GM18858 (cell line): ENCODE measurements around the gene DNAJC8.

Experiments used
- ATAC-seq: cut with Tn5 transposase; IDR thresholded peaks from one replicate; pipeline ENCODE4 v1.9.1; 2021; ENCODE audit not compliant: unreplicated experiment

Gene DNAJC8, protein sequence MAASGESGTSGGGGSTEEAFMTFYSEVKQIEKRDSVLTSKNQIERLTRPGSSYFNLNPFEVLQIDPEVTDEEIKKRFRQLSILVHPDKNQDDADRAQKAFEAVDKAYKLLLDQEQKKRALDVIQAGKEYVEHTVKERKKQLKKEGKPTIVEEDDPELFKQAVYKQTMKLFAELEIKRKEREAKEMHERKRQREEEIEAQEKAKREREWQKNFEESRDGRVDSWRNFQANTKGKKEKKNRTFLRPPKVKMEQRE

DNA sequence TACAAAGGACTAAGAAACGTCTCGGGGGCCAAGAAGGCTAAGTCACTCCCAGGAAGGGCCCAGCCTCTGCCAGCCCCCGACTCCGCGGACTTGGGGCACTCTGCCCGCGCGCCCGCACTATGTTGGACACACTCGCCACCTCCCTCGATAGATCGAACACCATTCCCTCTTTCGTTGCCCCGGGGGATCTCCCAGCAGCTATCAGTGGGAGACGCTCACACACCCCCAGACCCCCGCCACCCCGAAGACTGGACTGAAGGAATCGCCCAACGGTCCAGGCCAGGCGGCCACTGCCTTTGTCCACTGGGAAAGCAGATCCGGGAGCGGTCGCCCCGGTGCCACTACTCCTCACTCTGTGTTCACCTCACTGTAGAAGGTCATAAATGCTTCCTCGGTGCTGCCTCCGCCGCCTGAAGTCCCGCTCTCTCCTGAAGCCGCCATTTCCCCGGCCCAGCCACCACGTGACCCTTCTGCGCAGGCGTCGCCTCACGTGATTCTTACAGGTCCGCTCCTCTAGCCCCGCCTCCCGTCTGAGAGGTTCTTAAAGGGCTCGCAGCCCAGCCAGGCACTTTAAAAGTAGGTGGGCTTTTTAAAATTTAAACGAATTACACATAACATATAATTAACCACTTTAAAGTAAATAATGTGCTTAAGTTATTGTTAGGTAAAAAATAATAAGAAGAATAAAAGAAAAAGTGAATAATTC is at the start of gene DNAJC8:
DNAJC8 (minus strand) TSS at position 472 of the 706 bp plus-strand sequence; CDS start at position 441, 31 bp downstream.
- no peak for ATAC-seq

DNA sequence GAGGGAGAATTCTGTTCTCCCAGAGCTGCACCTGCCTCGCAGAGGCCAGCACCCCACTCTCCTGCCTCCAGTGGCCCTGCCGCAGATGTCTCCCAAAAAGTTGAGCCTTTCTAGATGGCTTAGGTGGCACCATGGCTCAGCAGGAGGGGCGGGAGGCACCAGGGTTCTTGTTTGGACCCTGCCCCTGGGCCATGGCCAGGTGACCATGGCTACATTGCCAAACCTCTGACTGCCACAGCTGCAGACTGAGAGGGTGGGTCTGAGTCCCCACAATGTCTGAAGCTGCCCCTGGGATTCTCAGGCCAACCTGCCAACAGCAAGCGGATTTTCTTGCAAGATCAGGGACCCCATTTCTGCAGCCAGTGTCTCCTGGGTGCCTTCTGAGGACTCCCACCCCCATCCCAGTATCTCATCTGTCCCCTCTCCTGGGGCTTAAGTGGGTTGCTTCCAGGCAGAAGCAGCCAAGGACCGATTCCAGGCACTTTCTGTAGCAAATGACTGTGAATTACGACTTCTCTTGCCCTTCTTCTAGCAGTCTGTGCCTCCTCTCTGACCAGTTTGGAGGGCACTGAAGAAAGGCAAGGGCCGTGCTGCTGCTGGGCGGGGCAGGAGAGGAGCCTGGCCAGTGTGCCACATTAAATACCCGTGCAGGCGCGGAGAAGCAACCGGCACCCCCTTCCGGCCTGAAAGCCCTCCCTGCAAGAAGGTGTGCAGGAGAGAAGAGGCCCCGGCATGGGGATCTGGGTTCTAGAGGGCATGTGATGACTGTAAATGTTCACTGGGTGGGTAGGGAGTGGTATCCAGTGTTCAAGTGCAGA is 49.0 kb upstream of the DNAJC8 start:
- ATAC-seq, result no peak

DNA sequence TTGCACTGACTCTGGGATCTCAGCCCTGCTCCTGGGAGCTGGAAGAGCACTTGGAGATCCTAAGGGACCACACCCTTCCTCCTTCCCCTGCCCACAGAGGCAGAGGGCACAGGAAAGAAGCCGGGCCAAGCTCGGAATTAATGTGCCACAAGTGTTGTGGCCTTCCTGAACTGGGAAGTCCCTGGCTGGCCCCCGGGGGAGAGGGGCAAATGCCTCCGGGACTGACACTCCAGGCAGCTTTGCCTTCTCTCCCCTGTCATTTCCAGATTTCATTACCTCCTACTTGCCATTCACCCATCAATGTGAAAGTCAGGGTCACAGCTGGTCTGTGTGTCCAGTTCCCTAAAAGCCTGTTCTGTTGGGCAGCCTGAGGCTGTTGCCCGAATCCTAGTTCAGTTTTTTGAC is 48.1 kb upstream of the DNAJC8 start:
- no peak for ATAC-seq

DNA sequence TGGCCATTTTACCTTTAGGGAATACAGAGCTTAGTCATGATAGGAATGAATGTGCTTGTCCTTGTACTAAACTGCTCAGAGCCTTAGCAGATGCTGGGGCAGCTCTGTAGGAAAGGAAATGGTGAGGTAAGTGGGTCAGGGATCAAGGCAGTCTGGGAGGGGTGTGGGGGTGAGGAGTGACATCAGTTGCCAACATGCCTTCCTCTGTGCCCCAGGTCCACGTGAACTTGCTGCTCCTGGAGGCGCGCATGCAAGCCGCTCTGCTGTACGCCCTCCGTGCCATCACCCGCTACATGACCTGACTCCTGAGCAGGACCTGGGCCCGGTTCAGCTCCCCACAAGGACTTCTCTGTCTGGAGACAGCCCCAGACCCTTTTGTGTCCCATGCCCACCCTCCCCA is 47.7 kb upstream of the DNAJC8 start:
- no peak for ATAC-seq

DNA sequence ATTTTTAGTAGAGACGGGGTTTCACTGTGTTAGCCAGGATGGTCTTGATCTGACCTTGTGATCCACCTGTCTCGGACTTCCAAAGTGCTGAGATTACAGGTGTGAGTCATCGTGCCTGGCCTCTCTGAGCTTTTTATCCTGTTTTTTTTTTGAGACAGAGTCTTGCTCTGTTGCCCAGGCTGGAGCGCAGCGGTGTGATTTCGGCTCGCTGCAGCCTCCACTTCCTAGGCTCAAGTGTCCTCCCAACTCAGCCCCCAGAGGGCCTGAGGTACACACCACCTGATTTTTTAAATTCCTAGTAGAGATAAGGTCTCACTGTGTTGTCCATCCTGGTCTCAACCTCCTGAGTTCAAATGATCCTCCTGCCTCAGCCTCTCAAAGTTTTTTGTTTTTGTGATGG is 46.9 kb upstream of the DNAJC8 start:
- no peak for ATAC-seq

DNA sequence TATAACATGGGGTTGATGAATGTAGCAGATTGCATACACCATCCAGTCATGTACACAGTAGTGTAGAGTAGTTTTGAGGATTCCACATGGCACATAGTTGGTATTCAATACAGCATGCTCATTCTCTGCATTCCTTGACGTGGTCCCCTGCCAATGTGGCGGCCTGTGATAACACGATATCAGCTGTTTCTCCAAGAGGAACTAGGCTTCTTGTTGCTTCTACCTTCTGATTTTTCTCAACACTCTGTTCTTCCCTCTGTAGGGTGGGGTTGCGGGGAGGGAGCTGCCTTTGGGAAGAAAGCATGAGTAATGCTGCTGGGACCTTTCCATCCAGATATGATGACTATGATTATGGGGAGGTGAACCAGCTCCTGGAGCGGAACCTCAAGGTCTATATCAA is 45.9 kb upstream of the DNAJC8 start:
- ATAC-seq, result no peak

DNA sequence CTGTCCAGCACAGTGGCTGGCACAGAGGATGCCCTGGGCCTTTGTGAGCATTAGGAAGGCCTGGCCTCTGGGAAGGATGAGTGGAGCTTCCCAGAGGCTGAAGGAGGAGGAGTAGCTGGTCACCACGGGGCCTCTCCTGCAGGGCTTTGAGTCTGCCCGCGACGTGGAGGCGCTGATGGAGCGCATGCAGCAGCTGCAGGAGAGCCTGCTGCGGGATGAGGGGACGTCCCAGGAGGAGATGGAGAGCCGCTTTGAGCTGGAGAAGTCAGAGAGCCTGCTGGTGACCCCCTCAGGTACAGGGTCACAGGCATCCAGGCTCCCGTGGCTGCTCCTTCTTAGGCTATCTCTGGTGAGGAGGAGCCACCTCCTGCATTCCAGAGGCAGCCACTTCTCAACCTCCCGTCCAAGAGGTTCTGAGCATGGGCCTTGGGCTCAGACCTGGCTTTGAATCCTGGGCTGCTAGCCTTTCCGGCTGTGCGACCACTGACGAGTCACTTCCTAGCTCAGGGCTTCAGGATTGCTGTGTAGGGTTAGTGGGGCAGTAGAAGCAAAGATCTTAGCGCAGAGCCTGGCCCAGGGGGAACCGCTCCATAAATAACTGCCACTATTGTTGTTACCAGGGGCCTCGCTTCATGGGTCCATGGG is 40.5 kb upstream of the DNAJC8 start:
- no peak for ATAC-seq

DNA sequence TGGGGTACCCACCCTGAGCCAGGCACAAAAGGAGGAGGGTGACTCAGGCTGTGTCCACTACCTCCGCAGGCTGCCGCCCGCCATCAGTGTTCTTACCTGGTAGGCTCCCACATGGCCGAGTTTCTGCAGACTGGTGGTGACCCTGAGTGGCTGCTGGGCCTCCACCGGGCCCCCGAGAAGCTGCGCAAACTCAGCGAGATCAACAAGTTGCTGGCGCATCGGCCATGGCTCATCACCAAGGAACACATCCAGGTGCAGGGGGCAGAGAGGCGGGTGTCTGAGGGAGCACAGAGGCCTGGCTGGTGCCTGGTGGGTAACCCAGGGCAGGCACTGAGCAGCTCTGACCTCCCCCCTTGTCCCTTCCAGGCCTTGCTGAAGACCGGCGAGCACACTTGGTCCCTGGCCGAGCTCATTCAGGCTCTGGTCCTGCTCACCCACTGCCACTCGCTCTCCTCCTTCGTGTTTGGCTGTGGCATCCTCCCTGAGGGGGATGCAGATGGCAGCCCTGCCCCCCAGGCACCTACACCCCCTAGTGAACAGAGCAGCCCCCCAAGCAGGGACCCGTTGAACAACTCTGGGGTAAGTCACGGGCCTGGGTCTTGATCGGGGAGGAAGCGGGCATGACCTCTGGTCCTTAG is 39.5 kb upstream of the DNAJC8 start:
- no peak for ATAC-seq

DNA sequence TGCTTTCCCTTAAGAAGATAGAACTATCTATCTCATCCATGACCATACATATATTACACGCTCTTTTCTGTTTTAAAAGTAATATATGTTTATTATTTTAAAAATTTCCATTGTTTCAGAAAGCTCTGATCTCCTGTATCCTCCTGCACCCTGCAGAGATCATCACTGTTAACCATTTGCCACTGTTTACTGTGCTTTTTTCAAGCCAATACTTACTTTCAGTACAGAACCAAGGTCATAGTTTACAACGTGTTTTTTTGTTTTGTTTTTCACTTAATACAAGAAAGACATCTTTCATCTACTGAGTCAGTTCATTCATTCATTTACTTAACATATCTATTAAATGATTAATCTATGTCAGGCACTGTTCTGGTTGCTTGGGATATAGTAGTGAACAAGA is 36.7 kb upstream of the DNAJC8 start:
- no peak for ATAC-seq

DNA sequence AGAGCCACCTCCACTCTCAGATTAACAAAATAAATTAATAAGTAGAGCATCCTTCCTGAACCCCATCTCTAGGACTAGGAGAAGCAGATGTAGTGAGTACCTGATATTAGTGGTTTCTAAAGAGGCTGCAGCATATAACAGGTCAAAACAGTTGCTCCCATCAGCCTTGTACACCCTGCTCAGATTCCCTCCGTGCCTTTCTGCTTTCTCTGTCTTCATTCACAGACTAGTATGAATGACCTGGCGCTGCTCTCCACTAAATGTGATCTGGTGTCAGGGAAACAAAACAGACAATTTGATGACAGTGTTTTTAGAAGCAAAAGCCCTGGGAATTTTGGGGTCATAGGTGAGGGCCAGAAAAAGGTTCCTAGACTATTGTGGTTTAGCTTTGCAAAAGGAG is 34.8 kb upstream of the DNAJC8 start:
- ATAC-seq, result no peak

DNA sequence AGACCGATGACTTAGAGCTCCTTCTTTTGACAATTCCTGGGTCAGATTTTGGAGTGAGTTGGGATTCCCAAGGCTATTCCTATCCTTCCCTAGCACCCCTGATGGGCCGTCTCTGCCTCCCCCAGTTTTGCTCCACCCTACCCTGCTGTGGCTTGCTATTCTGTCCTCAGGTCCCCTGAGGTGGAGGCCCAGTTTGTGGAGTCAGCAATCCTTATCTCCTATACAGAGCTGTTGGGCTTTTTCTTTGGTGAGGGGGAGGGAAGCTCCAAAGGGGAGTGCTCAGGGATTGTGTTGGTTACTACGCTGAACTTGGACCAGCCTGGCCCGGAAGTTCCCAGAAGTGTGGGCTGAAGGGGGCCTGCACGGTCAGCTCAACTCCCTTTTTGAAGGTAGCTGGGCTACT is 34.1 kb upstream of the DNAJC8 start:
- ATAC-seq, result no peak

DNA sequence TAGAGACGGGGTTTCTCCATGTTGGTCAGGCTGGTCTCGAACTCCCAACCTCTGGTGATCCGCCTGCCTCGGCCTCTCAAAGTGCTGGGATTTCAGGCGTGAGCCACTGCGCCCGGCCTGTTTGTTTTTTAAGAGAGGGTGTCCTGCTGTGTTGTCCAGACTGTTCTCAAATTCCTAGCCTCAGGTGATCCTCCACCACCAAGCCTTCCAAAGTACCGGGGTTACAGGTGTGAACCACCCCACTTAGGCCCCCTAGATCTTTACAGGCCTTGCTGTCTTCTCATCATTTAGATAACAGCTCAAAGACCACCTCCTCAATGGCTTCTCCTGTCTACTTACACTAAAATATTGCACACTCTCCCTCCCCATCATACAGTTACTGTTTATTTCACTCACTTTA is 32.7 kb upstream of the DNAJC8 start:
- no peak for ATAC-seq

DNA sequence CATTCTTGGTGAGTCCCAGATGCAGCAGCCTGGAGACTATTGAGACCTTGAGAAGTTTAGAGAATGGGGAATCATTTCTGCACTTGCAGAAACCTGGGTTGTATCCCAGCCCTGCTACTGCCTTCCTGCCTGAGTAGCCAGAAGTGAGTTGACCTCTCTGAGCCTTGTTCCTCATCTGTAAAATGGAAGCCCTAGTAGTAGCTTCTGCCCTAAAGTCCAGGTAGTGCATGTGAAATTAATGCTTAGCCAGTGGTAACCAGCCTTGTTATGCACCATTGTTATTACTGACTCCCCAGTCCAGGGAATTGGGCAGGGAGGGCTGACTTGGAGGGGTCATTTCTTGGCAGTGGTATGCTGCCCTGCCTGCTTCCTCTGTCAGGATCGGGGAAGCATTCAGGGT is 32.1 kb upstream of the DNAJC8 start:
- ATAC-seq, result no peak

DNA sequence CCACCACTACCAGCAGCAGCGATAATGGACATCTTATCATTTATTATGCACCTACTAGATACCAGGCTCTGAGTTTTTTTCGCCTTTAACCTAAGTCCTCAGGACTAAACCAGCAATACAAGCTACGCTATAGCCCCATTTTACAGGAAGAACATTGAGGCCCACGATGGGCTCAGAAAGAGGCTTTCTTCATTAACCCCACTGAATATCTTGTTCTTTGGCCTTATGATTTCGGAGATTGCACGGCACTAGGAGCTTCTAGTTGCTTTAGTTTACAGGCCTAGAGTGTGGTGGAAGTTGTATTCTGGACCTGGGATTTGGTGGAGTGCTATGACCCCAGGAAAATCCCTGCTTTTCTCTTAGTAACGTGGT is 28.0 kb upstream of the DNAJC8 start:
- ATAC-seq, result no peak

DNA sequence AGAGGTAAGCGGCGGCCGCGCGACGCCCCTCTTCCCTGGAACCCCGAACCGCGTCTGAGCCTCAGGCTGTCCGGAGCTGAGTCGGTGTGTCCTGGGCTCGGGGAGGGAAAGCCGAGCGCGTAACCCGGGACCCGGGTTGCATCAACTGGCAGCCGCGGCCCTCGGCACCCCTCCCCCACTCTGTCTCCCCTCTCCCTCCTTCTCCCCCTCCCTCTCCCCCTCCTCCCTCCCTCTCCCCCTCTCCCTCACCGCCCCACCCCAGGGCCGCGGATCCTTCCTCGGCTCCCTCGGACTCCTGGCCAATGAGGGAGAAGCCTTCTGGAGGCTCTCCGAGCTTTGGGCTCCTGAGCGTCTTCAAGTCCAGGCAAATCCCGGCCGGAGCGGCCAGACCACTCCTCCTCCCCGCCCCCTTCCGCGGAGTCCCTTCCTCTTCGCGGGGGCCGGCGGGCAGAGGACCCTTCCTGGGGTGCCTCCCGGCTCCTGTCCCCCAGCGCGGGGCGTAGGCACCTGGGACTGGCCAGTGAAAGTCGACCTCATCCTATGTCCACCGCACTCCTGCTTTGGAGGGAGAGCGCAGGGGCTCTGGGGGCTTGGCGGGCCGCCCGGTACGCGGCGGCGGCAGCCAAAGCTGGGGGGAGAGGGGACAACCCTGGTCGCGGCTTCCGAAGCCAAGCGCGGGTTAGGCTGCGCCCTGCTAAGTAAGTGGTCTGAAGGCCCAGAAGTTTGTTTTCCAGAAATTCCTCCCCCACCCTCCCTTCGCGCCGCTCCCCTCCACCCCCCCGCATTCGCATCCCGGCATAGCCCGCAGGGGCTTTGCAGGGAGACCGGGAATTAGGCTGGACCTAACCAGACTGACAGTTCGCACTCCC is 27.3 kb upstream of the DNAJC8 start:
- no peak for ATAC-seq

DNA sequence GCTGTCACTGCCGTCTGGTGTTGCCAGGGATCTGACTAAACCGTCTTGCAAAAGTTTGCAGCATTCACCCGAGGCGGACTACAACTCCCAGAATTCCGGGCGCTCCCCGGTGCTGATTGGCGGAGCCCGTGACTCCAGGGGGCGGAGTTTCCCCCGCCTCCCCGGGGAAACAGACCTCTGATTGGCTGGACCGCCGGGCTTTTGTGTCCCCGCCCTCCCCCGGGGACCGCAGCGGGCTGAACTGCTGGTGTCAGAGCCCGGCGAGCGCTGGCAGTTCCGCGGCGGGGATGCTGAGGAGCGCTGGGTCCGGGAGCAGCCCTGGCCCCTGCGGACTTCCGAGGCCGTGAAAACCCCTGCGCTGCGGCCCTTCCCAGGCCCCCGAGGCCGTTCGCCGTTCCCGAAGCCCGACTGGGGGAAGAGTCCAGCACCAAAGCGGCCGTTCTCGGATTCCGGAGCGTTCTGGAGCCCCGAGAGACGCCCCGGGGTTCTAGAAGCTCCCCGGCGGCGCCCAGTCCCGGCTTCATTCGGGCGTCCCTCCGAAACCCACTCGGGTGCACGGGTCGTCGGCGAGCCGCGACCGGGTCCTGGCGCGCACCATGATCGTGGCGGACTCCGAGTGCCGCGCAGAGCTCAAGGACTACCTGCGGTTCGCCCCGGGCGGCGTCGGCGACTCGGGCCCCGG is 26.6 kb upstream of the DNAJC8 start, which contains the start of gene SESN2:
SESN2 (plus strand) TSS at position 267 of the 682 bp plus-strand sequence; CDS start at position 597, 330 bp downstream.
- ATAC-seq, result peak; percentile 81

DNA sequence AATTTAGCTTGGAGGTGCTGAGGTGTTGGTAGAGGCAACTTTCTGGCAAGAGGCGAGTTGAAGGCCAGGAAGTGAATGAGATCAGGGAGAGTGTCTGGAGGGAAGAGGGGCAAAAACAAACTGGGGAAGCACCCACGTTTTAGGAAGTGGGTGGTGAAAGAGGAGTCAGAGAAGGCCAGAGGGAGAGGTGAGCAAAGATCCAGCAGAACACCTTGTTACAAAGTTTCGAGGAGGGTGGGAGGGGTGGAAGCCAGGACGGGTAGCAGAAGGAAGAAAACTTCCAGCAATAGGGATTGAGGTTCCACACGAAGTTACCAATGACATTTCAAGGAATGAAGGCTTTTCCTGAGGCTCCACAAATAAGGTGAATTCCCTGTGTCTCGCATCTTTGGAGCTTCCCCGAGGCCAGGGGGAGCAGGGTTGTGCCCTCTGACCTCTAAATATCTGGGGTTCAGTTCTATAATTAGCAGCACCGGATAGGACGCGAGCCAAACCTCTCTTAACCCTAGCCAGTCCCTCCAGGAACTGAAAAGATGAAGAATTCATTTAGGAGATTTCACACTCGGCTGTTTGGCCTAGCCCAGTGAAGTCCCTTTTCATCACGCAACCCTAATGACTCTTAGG is 25.9 kb upstream of the DNAJC8 start:
- ATAC-seq, result no peak

DNA sequence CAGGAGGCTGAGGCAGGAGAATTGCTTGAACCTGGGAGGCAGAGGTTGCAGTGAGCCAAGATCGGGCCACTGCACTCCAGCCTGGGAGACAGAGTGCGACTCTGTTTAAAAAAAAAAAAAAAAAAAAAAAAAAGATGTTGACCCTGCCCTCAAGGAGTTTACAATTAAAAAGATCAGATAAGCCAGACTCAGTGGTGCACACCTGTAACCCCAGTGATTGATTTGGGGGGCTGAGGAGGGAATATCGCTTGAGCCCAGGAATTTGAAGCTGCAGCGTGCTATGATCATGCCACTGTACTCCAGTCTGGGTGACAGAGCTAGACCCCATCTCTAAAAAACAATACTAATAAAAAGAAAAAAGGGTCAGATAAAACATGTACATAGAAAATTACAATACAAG is 24.9 kb upstream of the DNAJC8 start:
- ATAC-seq, result no peak
